OCI-LY3 (cell line): Measurements from ENCODE around the gene TAS1R1.
A peak's percentile ranks its signal among the peaks of the same experiment; 100 is the strongest.

ENCODE experiments used
- H2AFZ ChIP-seq: fragments of 200-600, 300-600 bp; shearing (Covaris generic); 2 replicates; pipeline ENCODE4 v1.6.0; 2014; ENCODE audit warnings: antibody characterized with exemption, low read depth, low read length
- H3K27ac ChIP-seq: fragments of 200-600, 300-600 bp; sonication (generic); 2 replicates; pipeline ENCODE4 v1.5.1; 2014; ENCODE audit warnings: mild to moderate bottlenecking, low read length, moderate library complexity, mixed read lengths
- H3K27me3 ChIP-seq: fragments of 200-600, 300-600 bp; sonication (generic); 2 replicates; pipeline ENCODE4 v1.6.1; 2014; ENCODE audit warnings: low read depth, low read length, mixed read lengths
- H3K36me3 ChIP-seq: fragments of 200-600, 300-600 bp; sonication (generic); replicated peaks from 2 replicates; pipeline ENCODE3; 2014; ENCODE audit warnings: low read depth, low read length, mixed read lengths
- H3K4me1 ChIP-seq: fragments of 300-600, 200-600 bp; sonication (generic); 2 replicates; pipeline ENCODE4 v1.6.1; 2014; ENCODE audit warnings: low read length, mixed read lengths
- H3K4me2 ChIP-seq: fragments of 200-600, 300-600 bp; sonication (generic); 2 replicates; pipeline ENCODE4 v1.6.1; 2014; ENCODE audit warnings: low read length, mixed read lengths
- H3K4me3 ChIP-seq: fragments of 300-600, 200-600 bp; sonication (generic); 2 replicates; pipeline ENCODE4 v1.5.1; 2014; ENCODE audit warnings: antibody characterized with exemption, mild to moderate bottlenecking, low read length, moderate library complexity
- H3K79me2 ChIP-seq: fragments of 300-600, 200-600 bp; shearing (Covaris generic); 2 replicates; pipeline ENCODE4 v1.6.1; 2014; ENCODE audit warnings: mild to moderate bottlenecking, low read length, mixed read lengths
- H3K9ac ChIP-seq: fragments of 300-600, 200-600 bp; shearing (Covaris generic); 2 replicates; pipeline ENCODE4 v1.6.0; 2014; ENCODE audit warnings: mild to moderate bottlenecking, low read length, moderate library complexity
- H3K9me3 ChIP-seq: fragments of 200-600, 300-600 bp; shearing (Covaris generic); 2 replicates; pipeline ENCODE4 v1.6.1; 2014; ENCODE audit warnings: low read length, mixed read lengths; ENCODE audit not compliant: insufficient read depth
- H4K20me1 ChIP-seq: fragments of 200-600, 300-600 bp; sonication (generic); 2 replicates; pipeline ENCODE4 v1.6.1; 2016; ENCODE audit warnings: low read length, mixed read lengths; ENCODE audit not compliant: insufficient read depth
- CTCF ChIP-seq: fragments of 200-600, 300-600 bp; sonication (generic); IDR thresholded peaks from 2 replicates; pipeline ENCODE4 v1.5.1; 2014; ENCODE audit warnings: antibody characterized with exemption, low read length, low read depth
- EZH2phosphoT487 ChIP-seq: fragments of 200-600 bp; shearing (Covaris generic); IDR thresholded peaks from 2 replicates; pipeline ENCODE4 v1.6.1; 2018; ENCODE audit warnings: antibody characterized with exemption, mixed run types, low read depth

Gene TAS1R1

GRCh38 chr1:6600410-6601048, 45.4 kb downstream of the TAS1R1 start:
- Histone ChIP-seq H3K79me2 (peaks cover 64% of the 10 kb centered on the region), H3K4me2 (peak overlapping the region; percentile 99), H3K9ac (peak overlapping the region; percentile 73), H3K4me3 (peak overlapping the region; percentile 90), H3K4me1 (peaks cover 25% of the 10 kb centered on the region), H3K27me3 (no peaks in the 10 kb centered on the region), H3K27ac (peak overlapping the region; percentile 61), H3K9me3 (no peaks in the 10 kb centered on the region), H2AFZ (no peak overlapping the region), H3K36me3 (peaks cover 17% of the 10 kb centered on the region), H4K20me1 (peaks cover 30% of the 10 kb centered on the region)
- TF ChIP-seq EZH2phosphoT487, result no peak
- no peak for TF ChIP-seq CTCF

GRCh38 chr1:6601049-6601922, 46.2 kb downstream of the TAS1R1 start:
- Histone ChIP-seq H3K79me2 (peaks cover 59% of the 10 kb centered on the region), H4K20me1 (peaks cover 30% of the 10 kb centered on the region), H3K9ac (peak overlapping the region; percentile 73), H3K36me3 (peaks cover 17% of the 10 kb centered on the region), H2AFZ (no peak overlapping the region), H3K4me2 (peak overlapping the region; percentile 99), H3K4me1 (peaks cover 25% of the 10 kb centered on the region), H3K27me3 (no peaks in the 10 kb centered on the region), H3K27ac (peak overlapping the region; percentile 61), H3K9me3 (no peaks in the 10 kb centered on the region), H3K4me3 (peak overlapping the region; percentile 90)
- no peak for TF ChIP-seq CTCF
- no peak for TF ChIP-seq EZH2phosphoT487

GRCh38 chr1:6601923-6602668, 47.0 kb downstream of the TAS1R1 start:
- Histone ChIP-seq H3K4me2 (peak overlapping the region; percentile 99), H2AFZ (peak overlapping the region; percentile 25; the same call in 1 of the 2 replicates), H3K79me2 (peaks cover 51% of the 10 kb centered on the region), H3K4me1 (peaks cover 25% of the 10 kb centered on the region), H3K27me3 (no peaks in the 10 kb centered on the region), H3K4me3 (peak overlapping the region; percentile 90), H3K27ac (peak overlapping the region; percentile 61), H3K9ac (peak overlapping the region; percentile 73), H3K36me3 (peaks cover 15% of the 10 kb centered on the region), H4K20me1 (peaks cover 24% of the 10 kb centered on the region), H3K9me3 (no peaks in the 10 kb centered on the region)
- TF ChIP-seq EZH2phosphoT487, result no peak
- no peak for TF ChIP-seq CTCF
